ENCODE data around the gene SLC35C1. TPM values are rescaled to one million over a fixed set of nuclear protein-coding genes. Genes with fewer than 3 reads are reported as not detected.
A peak's percentile ranks its signal among the peaks of the same experiment; 100 is the strongest.

The SLC35C1 gene
- total and polyA plus RNA-seq, 2 donors (not counting 3 experiments of a cell fraction or from before 2014, with no cell fraction given): 8.5 to 19.8 TPM

GRCh38 chr11:45771193-45771565 is 33.8 kb upstream of the SLC35C1 start:
- no peaks in the 10 kb centered on the region for H3K36me3 ChIP-seq (ENCODE audit: control insufficient read depth in 2 of 2, extremely low read depth in 1 of 2, insufficient read depth in 2 of 2, low read length in 2 of 2)
- dilution Hi-C loops (cut with MboI; ENCODE audit: extremely low pct_ligation_motif_present, low sequenced_read_pairs) (no loop called here), intact Hi-C loops (cut with micrococcal nuclease) (loop anchor here (1.0 to 10.0 kb wide), 8 partner anchors 34 to 659 kb away; partner anchors contain the start of gene SLC35C1)
- no peaks in the 10 kb centered on the region for H3K79me2 ChIP-seq (ENCODE audit: control insufficient read depth, insufficient read depth, low read length)
- ChIA-PET CTCF (interaction anchor here (0.7 to 2.7 kb wide), 103 partner anchors 9 to 996 kb away, joined by 3 to 349 read pairs (median 5); partner anchors contain the start of genes PEX16 and SLC35C1), POLR2A (no interaction called here)
- no peak overlapping the region for H3K9ac ChIP-seq (replicated peaks; ENCODE audit: extremely low read depth, insufficient read depth, low read length)
- DNase-seq (ENCODE audit: low read depth, low spot score): peak; percentile 71
- H3K4me3 ChIP-seq (replicated peaks in 1 of 3; ENCODE audit: insufficient read depth in 1 of 3, low read depth in 1 of 3, low read length in 3 of 3): peak overlapping the region; percentile 39 to 54 (median 50)
- no TSS peak for BruUV-seq (replicated peaks)
- H3K9me3 ChIP-seq (replicated peaks; ENCODE audit: control insufficient read depth, insufficient read depth, low read length): no peaks in the 10 kb centered on the region
- H4K20me1 ChIP-seq (replicated peaks; ENCODE audit: control insufficient read depth, extremely low read depth, insufficient read depth, low read length): no peaks in the 10 kb centered on the region
- no peak for TF ChIP-seq POLR2AphosphoS5 (IDR thresholded peaks at IDR 0.05; ENCODE audit: insufficient read depth, low read depth, low read length)
- TF ChIP-seq MYC (IDR thresholded peaks at IDR 0.05; ENCODE audit: low read depth, low read length): no peak
- no peak for TF ChIP-seq JUN (IDR thresholded peaks at IDR 0.05; ENCODE audit: borderline replicate concordance, insufficient read depth, insufficient read length, low read depth)
- peak; percentile 76 to 88 for TF ChIP-seq CTCF (IDR thresholded peaks at IDR 0.05; ENCODE audit: extremely low read depth in 1 of 2, insufficient read depth in 1 of 2, low read depth in 1 of 2, low read length in 2 of 2)
- peak; percentile 6 for TF ChIP-seq MAX (IDR thresholded peaks at IDR 0.05; ENCODE audit: insufficient read depth, insufficient read length)
- no peak for TF ChIP-seq EZH2 (IDR thresholded peaks at IDR 0.05; ENCODE audit: borderline replicate concordance, low read depth, low read length, severe bottlenecking)
- TF ChIP-seq POLR2A (IDR thresholded peaks at IDR 0.05; ENCODE audit: low read depth, low read length): no peak
- H3K4me2 ChIP-seq (ENCODE audit: insufficient read depth, low read length): peak overlapping the region; percentile 88
- H2AFZ ChIP-seq (ENCODE audit: low read depth, low read length): peak overlapping the region; percentile 74
- H3K27me3 ChIP-seq (ENCODE audit: control insufficient read depth in 2 of 2, insufficient read depth in 2 of 2, low read length in 2 of 2): peaks cover 0 to 1% of the 10 kb centered on the region in 2 experiments
- no peaks in the 10 kb centered on the region for H3K9me1 ChIP-seq (replicated peaks; ENCODE audit: control insufficient read depth, extremely low read depth, insufficient read depth, low read length)
- peak; percentile 79 for FAIRE-seq
- peaks cover 5% of the 10 kb centered on the region for H3K4me1 ChIP-seq (ENCODE audit: control insufficient read depth, extremely low read depth, insufficient read depth, low read length)
- no peak overlapping the region for H3K27ac ChIP-seq (ENCODE audit: insufficient read depth, low read depth, low read length)
